Prostate gland (tissue), 2 donors: ENCODE data around the gene PRR5. TPM values are rescaled to one million over a fixed set of nuclear protein-coding genes. Genes with fewer than 3 reads are reported as not detected.

Experiments used
- DNase-seq: peaks from one replicate; pipeline ENCODE4 v3.0.0-alpha.2; 2019; ENCODE audit warnings: low spot score
- H3K27ac ChIP-seq, 2 donors: fragments of 200-600 bp; sonication (generic); 2 replicates each; pipeline ENCODE4 v1.5.1; 2017 to 2019
- H3K27me3 ChIP-seq: fragments of 200-600 bp; sonication (generic); replicated peaks from 2 replicates; pipeline ENCODE4 v1.5.1; 2019; ENCODE audit not compliant: insufficient read depth
- H3K36me3 ChIP-seq, 2 donors: fragments of 200-600 bp; sonication (generic); 1 replicate in 1 of 2; 2 replicates in 1 of 2; pipeline versions ENCODE4 v1.5.1 to v1.8.1; 2017 to 2019
- H3K4me1 ChIP-seq: fragments of 200-600 bp; sonication (generic); replicated peaks from 2 replicates; pipeline ENCODE4 v1.5.1; 2019
- H3K4me3 ChIP-seq, 2 donors: fragments of 200-600 bp; sonication (generic); 2 replicates each; pipeline ENCODE4 v1.5.1; 2017 to 2019
- H3K9me3 ChIP-seq: fragments of 200-600 bp; sonication (generic); 2 replicates; pipeline ENCODE4 v1.5.1; 2017
- POLR2A ChIP-seq: fragments of 450-650 bp; IDR thresholded peaks from one replicate; pipeline ENCODE4 v1.6.1; 2016; ENCODE audit warnings: antibody characterized with exemption, mild to moderate bottlenecking
- POLR2AphosphoS5 ChIP-seq: sonication (generic); formaldehyde crosslinking; IDR thresholded peaks from one replicate; pipeline ENCODE4 v1.6.1; 2017; ENCODE audit warnings: antibody characterized with exemption
- WGBS: methylation state at CpG from one replicate; pipeline ENCODE4 v1.1.5; 2018; 5-methylcytosine and 5-hydroxymethylcytosine counted together
- intact Hi-C: fragments of 100-400 bp; cut with DNase I; formaldehyde crosslinking; loops from one replicate; pipeline ENCODE4 v1.14.2; 2022
- total RNA-seq, 2 donors: library from RNA; depleted of rRNA; stranded (reverse); fragments of >200 nt; gene quantifications; one replicate each; pipeline ENCODE4 v1.1.0, GENCODE V29; 2016
- TF ChIP-seq, protein P1 (sequence below), 4 experiments: fragments of 200-600 bp in 2 of 4; fragments of 450-650 bp in 2 of 4; sonication (generic) in 2 of 4; IDR thresholded peaks; 1 replicate in 3 of 4; 2 replicates in 1 of 4; pipeline ENCODE4 v1.5.1; 2016 to 2019; ENCODE audit warnings: antibody characterized with exemption in 4 of 4, mild to moderate bottlenecking in 2 of 4, moderate library complexity in 2 of 4

PRR5 gene
- total RNA-seq, 2 donors from 2014 or later, result 47.8 to 56.5 TPM

DNA sequence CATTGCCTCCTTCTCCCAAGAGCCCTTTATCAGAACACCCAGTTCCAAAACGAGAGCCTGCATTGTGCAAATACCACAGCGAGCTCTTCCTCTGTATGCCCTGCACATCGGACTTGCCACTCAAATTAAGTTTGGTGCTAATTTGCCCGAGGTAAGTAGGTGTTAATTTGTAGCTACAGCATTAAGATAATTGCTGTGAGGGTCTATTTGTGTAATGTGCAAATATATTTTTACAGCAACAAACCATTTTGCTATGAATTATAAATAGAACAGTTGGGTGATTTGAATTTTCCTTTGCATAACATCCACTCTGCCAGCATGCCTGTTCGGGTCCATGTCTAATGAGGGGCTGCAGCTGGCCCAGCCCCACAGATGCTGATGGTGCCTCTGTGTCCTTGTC is 58.5 kb downstream of the PRR5 start:
- peaks cover 3% of the 10 kb centered on the region for H3K4me1 ChIP-seq
- intact Hi-C loops, result no loop called here
- TF ChIP-seq POLR2A, result no peak
- no peak for TF ChIP-seq POLR2AphosphoS5
- H3K4me3 ChIP-seq, result no peak overlapping the region
- WGBS, result 62% methylated on average over 5 of the region's 5 CpGs
- H3K36me3 ChIP-seq, result no peaks in the 10 kb centered on the region
- H3K27me3 ChIP-seq, result no peaks in the 10 kb centered on the region
- H3K27ac ChIP-seq, result no peak overlapping the region
- DNase-seq, result no peak
- H3K9me3 ChIP-seq, result no peaks in the 10 kb centered on the region

GRCh38 chr22:44761025-44761424 is 59.0 kb downstream of the PRR5 start:
- H3K27me3 ChIP-seq, result no peaks in the 10 kb centered on the region
- intact Hi-C loops, result no loop called here
- peaks cover 3% of the 10 kb centered on the region for H3K4me1 ChIP-seq
- no peaks in the 10 kb centered on the region for H3K9me3 ChIP-seq
- no peak for DNase-seq
- H3K36me3 ChIP-seq, result no peaks in the 10 kb centered on the region
- TF ChIP-seq, protein P1, sequence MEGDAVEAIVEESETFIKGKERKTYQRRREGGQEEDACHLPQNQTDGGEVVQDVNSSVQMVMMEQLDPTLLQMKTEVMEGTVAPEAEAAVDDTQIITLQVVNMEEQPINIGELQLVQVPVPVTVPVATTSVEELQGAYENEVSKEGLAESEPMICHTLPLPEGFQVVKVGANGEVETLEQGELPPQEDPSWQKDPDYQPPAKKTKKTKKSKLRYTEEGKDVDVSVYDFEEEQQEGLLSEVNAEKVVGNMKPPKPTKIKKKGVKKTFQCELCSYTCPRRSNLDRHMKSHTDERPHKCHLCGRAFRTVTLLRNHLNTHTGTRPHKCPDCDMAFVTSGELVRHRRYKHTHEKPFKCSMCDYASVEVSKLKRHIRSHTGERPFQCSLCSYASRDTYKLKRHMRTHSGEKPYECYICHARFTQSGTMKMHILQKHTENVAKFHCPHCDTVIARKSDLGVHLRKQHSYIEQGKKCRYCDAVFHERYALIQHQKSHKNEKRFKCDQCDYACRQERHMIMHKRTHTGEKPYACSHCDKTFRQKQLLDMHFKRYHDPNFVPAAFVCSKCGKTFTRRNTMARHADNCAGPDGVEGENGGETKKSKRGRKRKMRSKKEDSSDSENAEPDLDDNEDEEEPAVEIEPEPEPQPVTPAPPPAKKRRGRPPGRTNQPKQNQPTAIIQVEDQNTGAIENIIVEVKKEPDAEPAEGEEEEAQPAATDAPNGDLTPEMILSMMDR (IDR thresholded peaks at IDR 0.05), result no peak
- TF ChIP-seq POLR2A (no peak), POLR2AphosphoS5 (no peak)
- H3K27ac ChIP-seq, result no peak overlapping the region
- H3K4me3 ChIP-seq, result no peak overlapping the region
- whole genome bisulfite sequencing, result 87% methylated on average over 10 of the region's 10 CpGs

GRCh38 chr22:44764373-44764772 is 62.4 kb downstream of the PRR5 start:
- 92% methylated on average over 17 of the region's 17 CpGs for WGBS
- DNase-seq, result no peak

DNA sequence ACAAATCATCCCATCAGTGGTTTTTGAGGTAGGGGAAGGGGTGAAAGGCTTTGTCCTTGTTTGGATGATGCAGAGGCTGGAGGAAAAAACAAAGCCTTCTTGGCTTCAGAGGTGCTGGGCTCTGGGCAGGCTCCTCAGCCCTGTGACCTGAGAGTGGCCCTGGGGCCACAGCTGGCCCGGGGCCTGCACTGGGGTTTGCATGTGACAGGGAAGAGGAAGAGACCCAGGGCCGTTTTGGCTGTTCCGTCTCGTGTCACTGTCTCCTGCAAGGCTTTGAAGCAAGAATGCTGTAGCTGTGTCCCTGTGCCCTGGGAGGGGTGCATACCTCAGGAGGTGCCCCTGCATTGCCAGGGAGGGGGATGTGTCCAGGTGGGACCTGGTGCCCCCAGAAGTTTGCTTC is 63.0 kb downstream of the PRR5 start:
- 41% methylated on average over 4 of the region's 4 CpGs for WGBS
- peaks cover 3% of the 10 kb centered on the region for H3K4me1 ChIP-seq
- no peaks in the 10 kb centered on the region for H3K9me3 ChIP-seq
- H3K27ac ChIP-seq, result no peak overlapping the region
- no peak for DNase-seq
- no peak for TF ChIP-seq POLR2AphosphoS5
- TF ChIP-seq, protein P1 (IDR thresholded peaks at IDR 0.05), result no peak
- no peak for TF ChIP-seq POLR2A
- H3K4me3 ChIP-seq, result no peak overlapping the region
- no peaks in the 10 kb centered on the region for H3K36me3 ChIP-seq
- intact Hi-C loops, result no loop called here
- H3K27me3 ChIP-seq, result no peaks in the 10 kb centered on the region

More at GRCh38 chr22:44764373-44764772, 62.4 kb downstream of the PRR5 start:
- no peak overlapping the region for H3K27ac ChIP-seq
- no peaks in the 10 kb centered on the region for H3K36me3 ChIP-seq
- no peaks in the 10 kb centered on the region for H3K9me3 ChIP-seq
- H3K27me3 ChIP-seq, result no peaks in the 10 kb centered on the region
- no peak for TF ChIP-seq POLR2A
- peaks cover 3% of the 10 kb centered on the region for H3K4me1 ChIP-seq
- H3K4me3 ChIP-seq, result no peak overlapping the region
- intact Hi-C loops, result no loop called here

- DNase-seq, result no peak
- Histone ChIP-seq H3K27ac (no peak overlapping the region), H3K27me3 (no peaks in the 10 kb centered on the region), H3K4me1 (peaks cover 3% of the 10 kb centered on the region), H3K36me3 (no peaks in the 10 kb centered on the region), H3K9me3 (no peaks in the 10 kb centered on the region), H3K4me3 (no peak overlapping the region)
- intact Hi-C loops, result no loop called here
- peak; percentile 32 for TF ChIP-seq POLR2AphosphoS5
- TF ChIP-seq, protein P1 (IDR thresholded peaks at IDR 0.05), result no peak
- 67% methylated on average over 19 of the region's 23 CpGs for WGBS
Measured at GRCh38 chr22:44765571-44766285, 63.7 kb downstream of the PRR5 start.

DNA sequence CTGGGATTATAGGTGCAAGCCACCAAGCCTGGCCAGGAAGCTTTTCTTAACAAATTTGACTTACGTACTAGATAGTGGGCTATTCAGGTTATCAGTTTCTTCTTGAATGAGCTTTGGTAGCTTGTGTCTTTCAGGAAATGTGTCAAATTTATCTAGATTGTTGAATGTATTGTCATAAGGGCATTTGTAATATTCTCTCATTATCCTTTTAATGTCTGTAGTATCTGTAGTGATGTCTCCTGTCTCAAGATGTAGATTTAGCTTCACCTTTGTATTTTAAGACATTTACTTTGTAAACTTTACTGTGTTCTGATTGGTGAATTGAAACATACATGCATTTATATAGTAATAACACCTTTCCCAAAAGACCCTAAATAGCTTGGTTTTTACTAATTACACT is 71.1 kb downstream of the PRR5 start:
- WGBS, result 97% methylated on average over 1 of the region's 1 CpG
- no peak for DNase-seq
- Histone ChIP-seq H3K27me3 (no peaks in the 10 kb centered on the region), H3K36me3 (no peaks in the 10 kb centered on the region), H3K4me3 (no peak overlapping the region), H3K9me3 (no peaks in the 10 kb centered on the region), H3K4me1 (no peaks in the 10 kb centered on the region), H3K27ac (no peak overlapping the region)
- TF ChIP-seq, protein P1 (IDR thresholded peaks at IDR 0.05), result no peak
- TF ChIP-seq POLR2A (no peak), POLR2AphosphoS5 (no peak)
- intact Hi-C loops, result no loop called here
